ENCODE data around the gene PPP6R1. TPM values are rescaled to one million over a fixed set of nuclear protein-coding genes. Genes with fewer than 3 reads are reported as not detected.

Gene PPP6R1
- total and polyA plus RNA-seq, 2 of the 13 experiments (the other 11 are each of a cell fraction or from before 2014, with no cell fraction given), result 25.8 to 54.0 TPM

- Histone ChIP-seq H3K4me3 (replicated peaks in 1 of 3; ENCODE audit: insufficient read depth in 1 of 3, low read depth in 2 of 3, low read length in 3 of 3) (no peak overlapping the region), H3K9ac (ENCODE audit: insufficient read depth, low read depth, low read length) (no peak overlapping the region), H3K4me2 (ENCODE audit: low read depth, low read length) (no peak overlapping the region), H3K79me2 (ENCODE audit: insufficient read depth, low read length) (no peaks in the 10 kb centered on the region), H3K9me3 (ENCODE audit: low read length) (no peaks in the 10 kb centered on the region), H3K36me3 (replicated peaks in 1 of 2; ENCODE audit: control insufficient read depth in 1 of 2, insufficient read depth in 2 of 2, low read length in 2 of 2) (no peaks in the 10 kb centered on the region), H3K4me1 (ENCODE audit: insufficient read depth, low read length) (peaks cover 29% of the 10 kb centered on the region), H2AFZ (ENCODE audit: low read length) (no peak overlapping the region), H4K20me1 (ENCODE audit: insufficient read depth, low read length) (no peaks in the 10 kb centered on the region), H3K27ac (ENCODE audit: extremely low read length, insufficient read depth, low read length) (no peak overlapping the region), H3K27me3 (ENCODE audit: control insufficient read depth in 1 of 2, insufficient read depth in 2 of 2, low read length in 2 of 2) (peaks cover 0 to 20% of the 10 kb centered on the region in 2 experiments; a peak in 2 of 5 replicates)
- BruUV-seq (replicated peaks), result no TSS peak
- DNase-seq (ENCODE audit: low spot score), result no peak
- in situ Hi-C loops (cut with HindIII; ENCODE audit: extremely low pct_ligation_motif_present, low pct_unique_long_range_greater_than_20kb) (loop anchor here (5.0 kb wide), 1 partner anchor 117 kb away; no protein-coding TSS in a partner anchor), intact Hi-C loops (cut with micrococcal nuclease; ENCODE audit: unreplicated experiment) (no loop called here)
- POLR2A ChIA-PET, result no interaction called here
- TF ChIP-seq RBM22 (optimal IDR thresholded peaks at IDR 0.05; ENCODE audit: low read length), result no peak
- TF ChIP-seq MYC (CRISPR knock-in tag; IDR thresholded peaks at IDR 0.05; ENCODE audit: borderline replicate concordance), result no peak
- no peak for TF ChIP-seq ARNT (IDR thresholded peaks at IDR 0.05)
- TF ChIP-seq KMT2B (CRISPR knock-in tag; IDR thresholded peaks at IDR 0.05), result no peak
- no peak for TF ChIP-seq HNF1B (CRISPR knock-in tag; IDR thresholded peaks at IDR 0.05)
- TF ChIP-seq TAF15 (IDR thresholded peaks at IDR 0.05; ENCODE audit: low read depth, low read length, poor library complexity, severe bottlenecking), result no peak
- TF ChIP-seq ZBTB38 (CRISPR knock-in tag; IDR thresholded peaks at IDR 0.05), result no peak
- TF ChIP-seq SIX4 (CRISPR knock-in tag; IDR thresholded peaks at IDR 0.05), result no peak
- TF ChIP-seq AGO1 (IDR thresholded peaks at IDR 0.05; ENCODE audit: low read depth, low read length, poor library complexity, severe bottlenecking), result no peak
- CTCF ChIA-PET (ENCODE audit: low intra/inter-chr PET ratio, low total read pairs), result no interaction called here
- ATAC-seq, result no peak
- FAIRE-seq, result no peak
- WGBS (ENCODE audit: low lambda C conversion rate), result 30% methylated on average over 7 of the region's 10 CpGs
Measured at GRCh38 chr19:55299991-55300390, 41.2 kb upstream of the PPP6R1 start.
